ENCODE measurements around the gene BORCS6. TPM values are rescaled to one million over a fixed set of nuclear protein-coding genes. Genes with fewer than 3 reads are reported as not detected.
A peak's percentile ranks its signal among the peaks of the same experiment; 100 is the strongest.

Gene BORCS6
- total RNA-seq, result 8.5 TPM
- polyA plus RNA-seq, result 11.4 TPM
- long read RNA-seq, donor 1, result 0 reads
- long read RNA-seq, donor 2, result 0 reads
- long read RNA-seq, donor 3, transcript BORCS6-201 (1 exons, 2,575 nt), result major isoform, 18 of 18 reads
- long read RNA-seq, donor 3, partial matches to known transcripts, result 0 of 18 reads
- long read RNA-seq, donor 3, other reads (novel, unspliced or antisense), result 0 of 18 reads
- long read RNA-seq, donor 4, transcript BORCS6-201 (1 exons, 2,575 nt), result major isoform, 6 of 6 reads
- long read RNA-seq, donor 4, partial matches to known transcripts, result 0 of 6 reads
- long read RNA-seq, donor 4, other reads (novel, unspliced or antisense), result 0 of 6 reads
- long read RNA-seq, donor 5, transcript BORCS6-201 (1 exons, 2,575 nt), result major isoform, 21 of 21 reads
- long read RNA-seq, donor 5, partial matches to known transcripts, result 0 of 21 reads
- long read RNA-seq, donor 5, other reads (novel, unspliced or antisense), result 0 of 21 reads
- long read RNA-seq, donor 6, transcript BORCS6-201 (1 exons, 2,575 nt), result major isoform, 7 of 7 reads
- long read RNA-seq, donor 6, partial matches to known transcripts, result 0 of 7 reads
- long read RNA-seq, donor 6, other reads (novel, unspliced or antisense), result 0 of 7 reads
- long read RNA-seq, donor 7, transcript BORCS6-201 (1 exons, 2,575 nt), result major isoform, 9 of 9 reads
- long read RNA-seq, donor 7, partial matches to known transcripts, result 0 of 9 reads
- long read RNA-seq, donor 7, other reads (novel, unspliced or antisense), result 0 of 9 reads
- long read RNA-seq, donor 8, transcript BORCS6-201 (1 exons, 2,575 nt), result major isoform, 5 of 5 reads
- long read RNA-seq, donor 8, partial matches to known transcripts, result 0 of 5 reads
- long read RNA-seq, donor 8, other reads (novel, unspliced or antisense), result 0 of 5 reads
- long read RNA-seq, donor 9, transcript BORCS6-201 (1 exons, 2,575 nt), result major isoform, 6 of 6 reads
- long read RNA-seq, donor 9, partial matches to known transcripts, result 0 of 6 reads
- long read RNA-seq, donor 9, other reads (novel, unspliced or antisense), result 0 of 6 reads
- long read RNA-seq, donor 10, transcript BORCS6-201 (1 exons, 2,575 nt), result major isoform, 10 of 10 reads
- long read RNA-seq, donor 10, partial matches to known transcripts, result 0 of 10 reads
- long read RNA-seq, donor 10, other reads (novel, unspliced or antisense), result 0 of 10 reads

DNA sequence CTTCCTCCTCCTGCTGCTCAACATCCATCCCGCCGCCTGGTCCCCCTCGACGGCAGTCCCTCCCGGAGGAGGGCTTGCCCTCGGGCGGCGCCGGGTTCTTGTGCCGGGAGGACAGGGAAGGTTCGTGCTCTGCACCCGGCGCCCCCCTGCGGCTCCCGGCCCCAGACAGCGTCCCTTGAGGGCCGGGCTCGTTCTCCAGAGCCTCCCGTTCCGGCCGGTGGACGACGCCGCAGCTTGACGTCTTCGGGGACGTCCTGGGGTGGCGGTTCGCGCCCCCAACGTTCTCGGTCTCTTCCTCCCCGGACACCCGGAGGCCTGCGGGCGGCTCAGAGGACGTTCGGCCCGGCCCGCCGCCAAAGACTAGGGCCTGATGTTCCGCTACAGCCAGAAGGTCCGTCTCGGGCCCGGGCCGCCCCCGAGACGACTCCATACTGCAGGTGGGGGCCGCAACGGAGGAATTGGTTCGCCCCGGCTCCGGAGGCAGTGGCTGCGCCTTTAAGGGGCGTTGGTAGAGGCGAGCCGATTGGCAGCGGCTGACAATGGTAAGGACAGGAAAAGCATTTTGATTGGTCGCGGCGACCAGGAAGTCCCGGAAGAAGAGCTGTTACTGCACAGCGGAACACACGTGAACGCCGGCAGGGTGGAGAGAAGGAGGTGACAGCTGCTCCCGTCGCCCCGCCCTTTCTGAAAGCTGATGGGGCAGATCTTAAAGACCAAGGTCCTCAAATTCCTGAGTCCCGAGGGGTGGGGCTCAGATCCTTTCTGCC is at the start of gene BORCS6:
Gene BORCS6, minus strand, starts transcription at position 470 of the 767 bp plus-strand sequence. Its CDS starts 40 bp downstream, at position 430.
- peaks cover 0 to 10% of the 10 kb centered on the region in 2 donors for H3K27me3 ChIP-seq (ENCODE audit: control insufficient read depth in 2 of 2, insufficient read depth in 1 of 2, low read length in 1 of 2)
- H3K36me3 ChIP-seq (ENCODE audit: control insufficient read depth in 2 of 2, insufficient read depth in 2 of 2, low read length in 1 of 2), result no peaks in the 10 kb centered on the region
- WGBS, result under 1% methylated on average over 70 of the region's 70 CpGs
- peak within 1 kb of the TSS; percentile 83 to 86 for H3K4me3 ChIP-seq (ENCODE audit: low read length in 2 of 2)
- no peaks in the 10 kb centered on the region for H3K9me3 ChIP-seq (ENCODE audit: control insufficient read depth in 2 of 2, insufficient read depth in 1 of 2, low read length in 1 of 2)
- peak; percentile 88 to 98 (median 94) for DNase-seq (ENCODE audit: low read depth in 6 of 9, low spot score in 9 of 9)
- H3K27ac ChIP-seq (ENCODE audit: low read depth in 1 of 2, low read length in 1 of 2), result peak within 1 kb of the TSS; percentile 87 to 96
- H3K4me1 ChIP-seq (ENCODE audit: control insufficient read depth in 2 of 2, insufficient read depth in 2 of 2, low read length in 2 of 2), result peaks cover 37 to 64% of the 10 kb centered on the region in 2 donors

- Histone ChIP-seq H3K4me1 (ENCODE audit: control insufficient read depth in 2 of 2, insufficient read depth in 2 of 2, low read length in 2 of 2) (peaks cover 0 to 2% of the 10 kb centered on the region in 2 donors), H3K9me3 (ENCODE audit: control insufficient read depth in 2 of 2, insufficient read depth in 1 of 2, low read length in 1 of 2) (no peaks in the 10 kb centered on the region), H3K4me3 (ENCODE audit: low read length in 2 of 2) (no peak overlapping the region), H3K27me3 (ENCODE audit: control insufficient read depth in 2 of 2, insufficient read depth in 1 of 2, low read length in 1 of 2) (no peaks in the 10 kb centered on the region), H3K36me3 (ENCODE audit: control insufficient read depth in 2 of 2, insufficient read depth in 2 of 2, low read length in 1 of 2) (peaks cover 87 to 95% of the 10 kb centered on the region in 2 donors), H3K27ac (ENCODE audit: low read depth in 1 of 2, low read length in 1 of 2) (no peak overlapping the region)
- DNase-seq (ENCODE audit: low read depth in 6 of 9, low spot score in 9 of 9), result no peak
- 95% methylated on average over 4 of the region's 4 CpGs for WGBS
These were observed 47.9 kb upstream of the BORCS6 start for GRCh38 chr17:8237886-8238285.

- H3K4me3 ChIP-seq (ENCODE audit: low read length in 2 of 2), result no peak overlapping the region
- H3K27ac ChIP-seq (ENCODE audit: low read depth in 1 of 2, low read length in 1 of 2), result peak overlapping the region in 1 of 2 donors; percentile 4
- no peaks in the 10 kb centered on the region for H3K27me3 ChIP-seq (ENCODE audit: control insufficient read depth in 2 of 2, insufficient read depth in 1 of 2, low read length in 1 of 2)
- peaks cover 90 to 97% of the 10 kb centered on the region in 2 donors for H3K36me3 ChIP-seq (ENCODE audit: control insufficient read depth in 2 of 2, insufficient read depth in 2 of 2, low read length in 1 of 2)
- no peaks in the 10 kb centered on the region for H3K9me3 ChIP-seq (ENCODE audit: control insufficient read depth in 2 of 2, insufficient read depth in 1 of 2, low read length in 1 of 2)
- peaks cover 0 to 2% of the 10 kb centered on the region in 2 donors for H3K4me1 ChIP-seq (ENCODE audit: control insufficient read depth in 2 of 2, insufficient read depth in 2 of 2, low read length in 2 of 2)
- no peak for DNase-seq (ENCODE audit: low read depth in 6 of 9, low spot score in 9 of 9)
- 96% methylated on average over 7 of the region's 7 CpGs for WGBS
These were observed 47.2 kb upstream of the BORCS6 start for GRCh38 chr17:8237175-8237574.

- H3K36me3 ChIP-seq (ENCODE audit: control insufficient read depth in 2 of 2, insufficient read depth in 2 of 2, low read length in 1 of 2), result peaks cover 92 to 97% of the 10 kb centered on the region in 2 donors
- no peaks in the 10 kb centered on the region for H3K27me3 ChIP-seq (ENCODE audit: control insufficient read depth in 2 of 2, insufficient read depth in 1 of 2, low read length in 1 of 2)
- no peak overlapping the region for H3K27ac ChIP-seq (ENCODE audit: low read depth in 1 of 2, low read length in 1 of 2)
- peaks cover 0 to 2% of the 10 kb centered on the region in 2 donors for H3K4me1 ChIP-seq (ENCODE audit: control insufficient read depth in 2 of 2, insufficient read depth in 2 of 2, low read length in 2 of 2)
- WGBS, result 98% methylated on average over 7 of the region's 7 CpGs
- no peaks in the 10 kb centered on the region for H3K9me3 ChIP-seq (ENCODE audit: control insufficient read depth in 2 of 2, insufficient read depth in 1 of 2, low read length in 1 of 2)
- no peak overlapping the region for H3K4me3 ChIP-seq (ENCODE audit: low read length in 2 of 2)
- DNase-seq (ENCODE audit: low read depth in 6 of 9, low spot score in 9 of 9), result no peak
These were observed 45.7 kb upstream of the BORCS6 start for GRCh38 chr17:8235676-8236075.

GRCh38 chr17:8234361-8235270 is 44.6 kb upstream of the BORCS6 start:
- 97% methylated on average over 21 of the region's 21 CpGs for WGBS
- no peak overlapping the region for H3K27ac ChIP-seq (ENCODE audit: low read depth in 1 of 2, low read length in 1 of 2)
- no peaks in the 10 kb centered on the region for H3K9me3 ChIP-seq (ENCODE audit: control insufficient read depth in 2 of 2, insufficient read depth in 1 of 2, low read length in 1 of 2)
- H3K27me3 ChIP-seq (ENCODE audit: control insufficient read depth in 2 of 2, insufficient read depth in 1 of 2, low read length in 1 of 2), result no peaks in the 10 kb centered on the region
- H3K4me1 ChIP-seq (ENCODE audit: control insufficient read depth in 2 of 2, insufficient read depth in 2 of 2, low read length in 2 of 2), result peaks cover 0 to under 1% of the 10 kb centered on the region in 2 donors
- H3K4me3 ChIP-seq (ENCODE audit: low read length in 2 of 2), result no peak overlapping the region
- peaks cover 94 to 97% of the 10 kb centered on the region in 2 donors for H3K36me3 ChIP-seq (ENCODE audit: control insufficient read depth in 2 of 2, insufficient read depth in 2 of 2, low read length in 1 of 2)
- no peak for DNase-seq (ENCODE audit: low read depth in 6 of 9, low spot score in 9 of 9)

DNA sequence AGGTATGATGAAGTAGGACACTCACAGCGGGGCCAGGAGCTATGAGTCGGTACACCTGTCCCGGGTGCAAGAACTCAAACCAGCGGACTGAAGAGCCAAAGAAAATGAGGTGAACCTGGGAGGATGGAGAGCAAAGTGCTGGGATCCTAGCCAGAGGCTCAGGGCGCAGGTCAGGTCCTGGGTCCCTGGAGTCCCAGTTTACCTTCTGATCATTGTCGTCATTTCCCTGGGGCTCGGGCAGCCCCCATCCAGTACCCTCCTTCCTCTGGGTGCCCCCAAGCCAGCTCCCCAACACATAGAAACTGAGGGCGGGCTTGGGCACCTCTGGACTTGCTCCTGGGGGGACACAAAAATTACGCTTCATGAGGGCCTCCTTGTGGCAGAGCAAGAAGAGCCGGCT is 41.7 kb upstream of the BORCS6 start:
- no peak overlapping the region for H3K27ac ChIP-seq (ENCODE audit: low read depth in 1 of 2, low read length in 1 of 2)
- H3K4me1 ChIP-seq (ENCODE audit: control insufficient read depth in 2 of 2, insufficient read depth in 2 of 2, low read length in 2 of 2), result peaks cover 0 to 9% of the 10 kb centered on the region in 2 donors
- H3K36me3 ChIP-seq (ENCODE audit: control insufficient read depth in 2 of 2, insufficient read depth in 2 of 2, low read length in 1 of 2), result peaks cover 89 to 97% of the 10 kb centered on the region in 2 donors
- no peaks in the 10 kb centered on the region for H3K9me3 ChIP-seq (ENCODE audit: control insufficient read depth in 2 of 2, insufficient read depth in 1 of 2, low read length in 1 of 2)
- DNase-seq (ENCODE audit: low read depth in 6 of 9, low spot score in 9 of 9), result no peak
- whole genome bisulfite sequencing, result 97% methylated on average over 10 of the region's 10 CpGs
- H3K27me3 ChIP-seq (ENCODE audit: control insufficient read depth in 2 of 2, insufficient read depth in 1 of 2, low read length in 1 of 2), result no peaks in the 10 kb centered on the region
- no peak overlapping the region for H3K4me3 ChIP-seq (ENCODE audit: low read length in 2 of 2)

- 97% methylated on average over 4 of the region's 4 CpGs for WGBS
- Histone ChIP-seq H3K36me3 (ENCODE audit: control insufficient read depth in 2 of 2, insufficient read depth in 2 of 2, low read length in 1 of 2) (peaks cover 48 to 55% of the 10 kb centered on the region in 2 donors), H3K27ac (ENCODE audit: low read depth in 1 of 2, low read length in 1 of 2) (no peak overlapping the region), H3K4me3 (ENCODE audit: low read length in 2 of 2) (no peak overlapping the region), H3K27me3 (ENCODE audit: control insufficient read depth in 2 of 2, insufficient read depth in 1 of 2, low read length in 1 of 2) (no peaks in the 10 kb centered on the region), H3K4me1 (ENCODE audit: control insufficient read depth in 2 of 2, insufficient read depth in 2 of 2, low read length in 2 of 2) (peaks cover 0 to 32% of the 10 kb centered on the region in 2 donors), H3K9me3 (ENCODE audit: control insufficient read depth in 2 of 2, insufficient read depth in 1 of 2, low read length in 1 of 2) (no peaks in the 10 kb centered on the region)
- DNase-seq (ENCODE audit: low read depth in 6 of 9, low spot score in 9 of 9), result no peak
These were observed 37.2 kb upstream of the BORCS6 start for GRCh38 chr17:8227238-8227581.
